AG04449 (cell line): ENCODE results near the gene RAE1.

Experiments used
- CTCF ChIA-PET: fragments of 350-600 bp; formaldehyde crosslinking; extraction: SDS; loops from one replicate; lab custom pipeline; 2021; ENCODE audit warnings: antibody characterized with exemption; lab: Yijun Ruan, JAX
- POLR2A ChIA-PET: fragments of 400-600, 350-600 bp; formaldehyde crosslinking; extraction: SDS; loops from one replicate; lab custom pipeline; 2020; ENCODE audit warnings: antibody characterized with exemption, inconsistent platforms; lab: Yijun Ruan, JAX
- DNase-seq: peaks from one replicate; pipeline ENCODE4 v3.0.0-alpha.2; 2010; ENCODE audit warnings: low read depth, low spot score
- H3K4me3 ChIP-seq: 2 replicates; pipeline ENCODE4 v1.5.1; 2011; ENCODE audit warnings: low read depth, mild to moderate bottlenecking, control low read depth, low read length
- CTCF ChIP-seq: IDR thresholded peaks from one replicate; pipeline ENCODE4 v1.5.1; 2011; ENCODE audit warnings: mild to moderate bottlenecking, moderate library complexity, low read length, control low read depth, inconsistent platforms; ENCODE audit not compliant: insufficient read depth; ENCODE audit errors: missing control alignments

The RAE1 gene

GRCh38 chr20:57351042-57351783, at the start of gene RAE1:
Gene RAE1, plus strand, starts transcription at chr20:57351255. Its CDS starts 2,784 bp downstream, at chr20:57354039.
- peak within 1 kb of the TSS; percentile 100 for H3K4me3 ChIP-seq
- ChIA-PET POLR2A (no interaction called here), CTCF (interaction anchor here (1.0 to 6.3 kb wide), 4 partner anchors 10 to 265 kb away, joined by 3 to 49 read pairs (median 6); no protein-coding TSS in a partner anchor)
- no peak for TF ChIP-seq CTCF
- peak; percentile 63 for DNase-seq

- POLR2A ChIA-PET = no interaction called here
- no peak overlapping the region for H3K4me3 ChIP-seq
- TF ChIP-seq CTCF = no peak
- CTCF ChIA-PET = no interaction called here
- no peak for DNase-seq
Observed at GRCh38 chr20:57306747-57307146, 44.3 kb upstream of the RAE1 start.

GRCh38 chr20:57308451-57309271, 42.4 kb upstream of the RAE1 start:
- CTCF ChIA-PET = no interaction called here
- no peak overlapping the region for H3K4me3 ChIP-seq
- DNase-seq = no peak
- POLR2A ChIA-PET = no interaction called here
- no peak for TF ChIP-seq CTCF

- ChIA-PET CTCF (no interaction called here), POLR2A (no interaction called here)
- H3K4me3 ChIP-seq = no peak overlapping the region
- DNase-seq = no peak
- TF ChIP-seq CTCF = no peak
Observed at GRCh38 chr20:57309544-57310115, 41.4 kb upstream of the RAE1 start.

GRCh38 chr20:57310821-57311514, 40.1 kb upstream of the RAE1 start:
- no peak overlapping the region for H3K4me3 ChIP-seq
- TF ChIP-seq CTCF = no peak
- no peak for DNase-seq
- CTCF ChIA-PET = no interaction called here
- POLR2A ChIA-PET = no interaction called here

GRCh38 chr20:57312138-57312537, 38.9 kb upstream of the RAE1 start:
- TF ChIP-seq CTCF = no peak
- POLR2A ChIA-PET = no interaction called here
- no peak overlapping the region for H3K4me3 ChIP-seq
- CTCF ChIA-PET = no interaction called here
- DNase-seq = no peak
